ENCODE results near the gene MCF2L2. TPM values are rescaled to one million over a fixed set of nuclear protein-coding genes. Genes with fewer than 3 reads are reported as not detected.

MCF2L2 gene
- polyA plus RNA-seq, 2 of the 4 experiments (the other 2 are of a cell fraction) = 0.03 to 0.05 TPM

DNA sequence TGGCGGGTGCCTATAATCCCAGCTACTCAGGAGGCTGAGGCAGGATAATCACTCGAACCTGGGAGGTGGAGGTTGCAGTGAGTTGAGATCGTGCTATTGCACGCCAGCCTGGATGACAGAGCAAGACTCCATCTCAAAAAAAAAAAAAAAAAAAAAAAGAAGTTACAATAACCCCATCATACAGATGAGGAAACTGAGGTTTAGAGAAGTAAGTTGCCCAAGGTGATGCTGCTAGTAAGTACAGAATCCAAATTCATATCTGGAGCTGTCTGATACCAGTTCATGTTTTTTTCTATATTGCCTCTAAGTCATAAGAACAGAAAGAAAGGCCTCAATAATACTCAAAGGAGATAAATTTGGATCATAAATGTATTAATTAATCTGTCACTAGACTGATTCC, 40.6 kb downstream of the MCF2L2 start:
- ATAC-seq (no peak), DNase-seq (ENCODE audit: low read depth in 1 of 2, low spot score in 1 of 2) (no peak), FAIRE-seq (no peak)
- ChIA-PET CTCF (interaction anchor here (2.7 to 5.3 kb wide), 2 partner anchors 203 to 266 kb away, joined by 9 to 38 read pairs; no protein-coding TSS in a partner anchor), POLR2A (no interaction called here)
- no peak overlapping the region for H3K4me3 ChIP-seq
- WGBS (ENCODE audit: missing lambda C conversion rate) = 47% methylated on average over 4 of the region's 4 CpGs
- H3K4me1 ChIP-seq = no peaks in the 10 kb centered on the region
- H3K27ac ChIP-seq = no peak overlapping the region
- H3K4me2 ChIP-seq = no peak overlapping the region
- TF ChIP-seq SMC3 (IDR thresholded peaks at IDR 0.05) (no peak), CEBPB (IDR thresholded peaks at IDR 0.05) (no peak), HES2 (IDR thresholded peaks at IDR 0.05) (no peak), BHLHE40 (IDR thresholded peaks at IDR 0.05; ENCODE audit: low read depth, low read length) (no peak), FOSB (CRISPR knock-in tag; IDR thresholded peaks at IDR 0.05) (no peak), RNF2 (IDR thresholded peaks at IDR 0.05; ENCODE audit: borderline replicate concordance, low read depth) (no peak), EHF (CRISPR knock-in tag; IDR thresholded peaks at IDR 0.05) (no peak), HDAC2 (IDR thresholded peaks at IDR 0.05) (no peak), ZSCAN20 (CRISPR knock-in tag; IDR thresholded peaks at IDR 0.05) (no peak), ESRRA (IDR thresholded peaks at IDR 0.05; ENCODE audit: borderline replicate concordance, low read length) (no peak), RAD21 (conservative IDR thresholded peaks at IDR 0.05 in 1 of 2, IDR thresholded peaks at IDR 0.05 in 1 of 2) (no peak), KDM1A (IDR thresholded peaks at IDR 0.05; ENCODE audit: low read depth) (no peak), CBX2 (IDR thresholded peaks at IDR 0.05; ENCODE audit: borderline replicate concordance, low read depth) (no peak), BCL3 (IDR thresholded peaks at IDR 0.05) (no peak), MAFK (IDR thresholded peaks at IDR 0.05; ENCODE audit: partially characterized antibody) (no peak), RCOR1 (IDR thresholded peaks at IDR 0.05; ENCODE audit: low read depth, low read length) (no peak)
- TF ChIP-seq, protein P1, sequence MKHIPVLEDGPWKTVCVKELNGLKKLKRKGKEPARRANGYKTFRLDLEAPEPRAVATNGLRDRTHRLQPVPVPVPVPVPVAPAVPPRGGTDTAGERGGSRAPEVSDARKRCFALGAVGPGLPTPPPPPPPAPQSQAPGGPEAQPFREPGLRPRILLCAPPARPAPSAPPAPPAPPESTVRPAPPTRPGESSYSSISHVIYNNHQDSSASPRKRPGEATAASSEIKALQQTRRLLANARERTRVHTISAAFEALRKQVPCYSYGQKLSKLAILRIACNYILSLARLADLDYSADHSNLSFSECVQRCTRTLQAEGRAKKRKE (CRISPR knock-in tag; IDR thresholded peaks at IDR 0.05; ENCODE audit: low read depth) = no peak
- TF ChIP-seq, protein P2, sequence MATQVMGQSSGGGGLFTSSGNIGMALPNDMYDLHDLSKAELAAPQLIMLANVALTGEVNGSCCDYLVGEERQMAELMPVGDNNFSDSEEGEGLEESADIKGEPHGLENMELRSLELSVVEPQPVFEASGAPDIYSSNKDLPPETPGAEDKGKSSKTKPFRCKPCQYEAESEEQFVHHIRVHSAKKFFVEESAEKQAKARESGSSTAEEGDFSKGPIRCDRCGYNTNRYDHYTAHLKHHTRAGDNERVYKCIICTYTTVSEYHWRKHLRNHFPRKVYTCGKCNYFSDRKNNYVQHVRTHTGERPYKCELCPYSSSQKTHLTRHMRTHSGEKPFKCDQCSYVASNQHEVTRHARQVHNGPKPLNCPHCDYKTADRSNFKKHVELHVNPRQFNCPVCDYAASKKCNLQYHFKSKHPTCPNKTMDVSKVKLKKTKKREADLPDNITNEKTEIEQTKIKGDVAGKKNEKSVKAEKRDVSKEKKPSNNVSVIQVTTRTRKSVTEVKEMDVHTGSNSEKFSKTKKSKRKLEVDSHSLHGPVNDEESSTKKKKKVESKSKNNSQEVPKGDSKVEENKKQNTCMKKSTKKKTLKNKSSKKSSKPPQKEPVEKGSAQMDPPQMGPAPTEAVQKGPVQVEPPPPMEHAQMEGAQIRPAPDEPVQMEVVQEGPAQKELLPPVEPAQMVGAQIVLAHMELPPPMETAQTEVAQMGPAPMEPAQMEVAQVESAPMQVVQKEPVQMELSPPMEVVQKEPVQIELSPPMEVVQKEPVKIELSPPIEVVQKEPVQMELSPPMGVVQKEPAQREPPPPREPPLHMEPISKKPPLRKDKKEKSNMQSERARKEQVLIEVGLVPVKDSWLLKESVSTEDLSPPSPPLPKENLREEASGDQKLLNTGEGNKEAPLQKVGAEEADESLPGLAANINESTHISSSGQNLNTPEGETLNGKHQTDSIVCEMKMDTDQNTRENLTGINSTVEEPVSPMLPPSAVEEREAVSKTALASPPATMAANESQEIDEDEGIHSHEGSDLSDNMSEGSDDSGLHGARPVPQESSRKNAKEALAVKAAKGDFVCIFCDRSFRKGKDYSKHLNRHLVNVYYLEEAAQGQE (IDR thresholded peaks at IDR 0.05) = no peak
- TF ChIP-seq, protein P3, sequence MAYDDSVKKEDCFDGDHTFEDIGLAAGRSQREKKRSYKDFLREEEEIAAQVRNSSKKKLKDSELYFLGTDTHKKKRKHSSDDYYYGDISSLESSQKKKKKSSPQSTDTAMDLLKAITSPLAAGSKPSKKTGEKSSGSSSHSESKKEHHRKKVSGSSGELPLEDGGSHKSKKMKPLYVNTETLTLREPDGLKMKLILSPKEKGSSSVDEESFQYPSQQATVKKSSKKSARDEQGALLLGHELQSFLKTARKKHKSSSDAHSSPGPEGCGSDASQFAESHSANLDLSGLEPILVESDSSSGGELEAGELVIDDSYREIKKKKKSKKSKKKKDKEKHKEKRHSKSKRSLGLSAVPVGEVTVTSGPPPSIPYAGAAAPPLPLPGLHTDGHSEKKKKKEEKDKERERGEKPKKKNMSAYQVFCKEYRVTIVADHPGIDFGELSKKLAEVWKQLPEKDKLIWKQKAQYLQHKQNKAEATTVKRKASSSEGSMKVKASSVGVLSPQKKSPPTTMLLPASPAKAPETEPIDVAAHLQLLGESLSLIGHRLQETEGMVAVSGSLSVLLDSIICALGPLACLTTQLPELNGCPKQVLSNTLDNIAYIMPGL (CRISPR knock-in tag; IDR thresholded peaks at IDR 0.05; ENCODE audit: borderline replicate concordance) = no peak
- H3K9me3 ChIP-seq = no peaks in the 10 kb centered on the region

DNA sequence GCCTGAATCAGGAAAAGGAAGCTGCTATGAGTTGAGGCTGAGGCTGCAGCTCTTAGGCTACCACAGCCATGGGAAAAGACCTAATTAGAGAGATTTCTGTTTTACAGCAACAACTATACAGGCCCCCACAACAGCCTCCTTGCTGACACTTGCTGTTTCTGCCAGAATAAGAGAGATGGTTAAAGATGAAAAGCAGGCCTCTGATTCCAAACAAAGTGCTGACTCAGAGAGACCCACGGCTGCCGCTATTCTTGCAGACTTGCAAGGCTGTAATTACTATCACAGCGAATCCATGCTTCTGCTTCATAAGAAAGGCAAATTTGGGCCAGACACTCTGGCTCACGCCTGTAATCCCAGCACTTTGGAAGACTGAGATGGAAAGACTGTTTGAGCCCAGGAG, 41.8 kb downstream of the MCF2L2 start:
- ATAC-seq (no peak), FAIRE-seq (no peak), DNase-seq (ENCODE audit: low read depth in 1 of 2, low spot score in 1 of 2) (no peak)
- POLR2A ChIA-PET = no interaction called here
- no peak overlapping the region for H3K4me2 ChIP-seq
- no peaks in the 10 kb centered on the region for H3K9me3 ChIP-seq
- CTCF ChIA-PET = interaction anchor here (0.6 to 9.6 kb wide), 21 partner anchors 10 to 511 kb away, joined by 3 to 380 read pairs (median 4); partner anchors contain the start of genes B3GNT5 and LAMP3
- WGBS (ENCODE audit: missing lambda C conversion rate) = 70% methylated on average over 4 of the region's 4 CpGs
- no peaks in the 10 kb centered on the region for H3K4me1 ChIP-seq
- no peak overlapping the region for H3K4me3 ChIP-seq
- no peak overlapping the region for H3K27ac ChIP-seq
- TF ChIP-seq, protein P2 (IDR thresholded peaks at IDR 0.05) = no peak
- TF ChIP-seq POLR2AphosphoS2 (conservative IDR thresholded peaks at IDR 0.05; ENCODE audit: low read length) (no peak), CHD4 (IDR thresholded peaks at IDR 0.05; ENCODE audit: borderline replicate concordance) (no peak), MAZ (IDR thresholded peaks at IDR 0.05; ENCODE audit: borderline replicate concordance, low read depth, low read length) (no peak), CHD2 (IDR thresholded peaks at IDR 0.05; ENCODE audit: low read length, partially characterized antibody) (no peak), RCOR1 (IDR thresholded peaks at IDR 0.05; ENCODE audit: low read depth, low read length) (no peak), FOSB (CRISPR knock-in tag; IDR thresholded peaks at IDR 0.05) (no peak)
- TF ChIP-seq, protein P4, sequence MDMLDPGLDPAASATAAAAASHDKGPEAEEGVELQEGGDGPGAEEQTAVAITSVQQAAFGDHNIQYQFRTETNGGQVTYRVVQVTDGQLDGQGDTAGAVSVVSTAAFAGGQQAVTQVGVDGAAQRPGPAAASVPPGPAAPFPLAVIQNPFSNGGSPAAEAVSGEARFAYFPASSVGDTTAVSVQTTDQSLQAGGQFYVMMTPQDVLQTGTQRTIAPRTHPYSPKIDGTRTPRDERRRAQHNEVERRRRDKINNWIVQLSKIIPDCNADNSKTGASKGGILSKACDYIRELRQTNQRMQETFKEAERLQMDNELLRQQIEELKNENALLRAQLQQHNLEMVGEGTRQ (IDR thresholded peaks at IDR 0.05) = no peak
